ENCODE data around the gene TSACC. TPM values are rescaled to one million over a fixed set of nuclear protein-coding genes. Genes with fewer than 3 reads are reported as not detected.

TSACC gene
- polyA plus RNA-seq, 3 donors: 0.67 TPM; not detected in 2

- Mint-ChIP-seq H3K4me3 (no peak overlapping the region), H3K4me1 (peaks cover 10% of the 10 kb centered on the region), H3K27me3 (ENCODE audit: low read depth in 3 of 3) (peaks cover 22 to 35% (median 24%) of the 10 kb centered on the region in 3 donors), H3K9me3 (peaks cover 0 to 15% (median 2%) of the 10 kb centered on the region in 7 donors), H3K27ac (no peak overlapping the region), H3K36me3 (no peaks in the 10 kb centered on the region)
- no peak overlapping the region for H3K27ac ChIP-seq (ENCODE audit: low read depth in 1 of 2, low read length in 2 of 2)
- 98% methylated on average over 3 of the region's 9 CpGs for WGBS (ENCODE audit: insufficient coverage)
- H3K27me3 ChIP-seq (ENCODE audit: control insufficient read depth in 2 of 2, insufficient read depth in 2 of 2, low read length in 2 of 2): peaks cover 4 to 22% of the 10 kb centered on the region in 2 donors
- peaks cover 0 to 6% of the 10 kb centered on the region in 2 donors for H3K4me1 ChIP-seq (ENCODE audit: control insufficient read depth in 1 of 2, insufficient read depth in 2 of 2, low read length in 2 of 2)
- TF ChIP-seq CTCF (IDR thresholded peaks at IDR 0.05): no peak
- intact Hi-C loops (cut with micrococcal nuclease): no loop called here
- H4K20me1 ChIP-seq (ENCODE audit: insufficient read depth, low read length): no peaks in the 10 kb centered on the region
- H3K4me2 ChIP-seq (replicated peaks; ENCODE audit: extremely low read depth, low read length, poor library complexity, severe bottlenecking): no peak overlapping the region
- no peak overlapping the region for H3K4me3 ChIP-seq (replicated peaks in 1 of 3; ENCODE audit: low read depth in 2 of 3, low read length in 3 of 3)
- no peak overlapping the region for H2AFZ ChIP-seq (ENCODE audit: insufficient read depth, low read depth, low read length, poor library complexity, severe bottlenecking)
- H3K9ac ChIP-seq (ENCODE audit: insufficient read depth, low read length, poor library complexity, severe bottlenecking): no peak overlapping the region
- no peaks in the 10 kb centered on the region for H3K79me2 ChIP-seq (ENCODE audit: insufficient read depth, low read length)
- H3K9me3 ChIP-seq (replicated peaks in 1 of 2; ENCODE audit: control insufficient read depth in 1 of 2, insufficient read depth in 1 of 2, low read length in 2 of 2): no peaks in the 10 kb centered on the region
- no peaks in the 10 kb centered on the region for H3K36me3 ChIP-seq (replicated peaks in 1 of 2; ENCODE audit: control insufficient read depth in 1 of 2, insufficient read depth in 2 of 2, low read length in 2 of 2)
- DNase-seq: no peak
Observed at GRCh38 chr1:156394082-156394481, 55.8 kb downstream of the TSACC start.

- H3K36me3 Mint-ChIP-seq: no peaks in the 10 kb centered on the region
- peaks cover 0 to 13% of the 10 kb centered on the region in 2 donors for H3K27me3 ChIP-seq (ENCODE audit: control insufficient read depth in 2 of 2, insufficient read depth in 2 of 2, low read length in 2 of 2)
- H3K4me3 ChIP-seq (replicated peaks in 1 of 3; ENCODE audit: low read depth in 2 of 3, low read length in 3 of 3): no peak overlapping the region
- H2AFZ ChIP-seq (ENCODE audit: insufficient read depth, low read depth, low read length, poor library complexity, severe bottlenecking): no peak overlapping the region
- peaks cover 0 to 6% of the 10 kb centered on the region in 2 donors for H3K4me1 ChIP-seq (ENCODE audit: control insufficient read depth in 1 of 2, insufficient read depth in 2 of 2, low read length in 2 of 2)
- no peak overlapping the region for H3K27ac ChIP-seq (ENCODE audit: low read depth in 1 of 2, low read length in 2 of 2)
- peaks cover 10% of the 10 kb centered on the region for H3K4me1 Mint-ChIP-seq
- H3K9ac ChIP-seq (ENCODE audit: insufficient read depth, low read length, poor library complexity, severe bottlenecking): no peak overlapping the region
- H3K4me3 Mint-ChIP-seq: no peak overlapping the region
- WGBS (ENCODE audit: insufficient coverage): 100% methylated on average over 4 of the region's 16 CpGs
- H3K36me3 ChIP-seq (replicated peaks in 1 of 2; ENCODE audit: control insufficient read depth in 1 of 2, insufficient read depth in 2 of 2, low read length in 2 of 2): no peaks in the 10 kb centered on the region
- no peaks in the 10 kb centered on the region for H3K9me3 ChIP-seq (replicated peaks in 1 of 2; ENCODE audit: control insufficient read depth in 1 of 2, insufficient read depth in 1 of 2, low read length in 2 of 2)
- intact Hi-C loops (cut with micrococcal nuclease): no loop called here
- no peak overlapping the region for H3K4me2 ChIP-seq (replicated peaks; ENCODE audit: extremely low read depth, low read length, poor library complexity, severe bottlenecking)
- TF ChIP-seq CTCF (IDR thresholded peaks at IDR 0.05): peak; percentile 25
- peaks cover 0 to 17% (median 2%) of the 10 kb centered on the region in 7 donors for H3K9me3 Mint-ChIP-seq
- H3K79me2 ChIP-seq (ENCODE audit: insufficient read depth, low read length): no peaks in the 10 kb centered on the region
- H4K20me1 ChIP-seq (ENCODE audit: insufficient read depth, low read length): no peaks in the 10 kb centered on the region
- peak overlapping the region in 2 of 7 donors; percentile 16 to 38 for H3K27ac Mint-ChIP-seq
- DNase-seq: peak in 2 of 3 donors; percentile 16 to 30
- H3K27me3 Mint-ChIP-seq (ENCODE audit: low read depth in 3 of 3): peaks cover 15 to 31% (median 21%) of the 10 kb centered on the region in 3 donors
Observed at GRCh38 chr1:156394835-156395461, 56.6 kb downstream of the TSACC start.

Other genes with a start within 250 kb of the TSACC start
- gene LMNA, start 223.8 kb upstream of the TSACC start, polyA plus RNA-seq: 10 to 100 TPM; 16.5 to 45.5 (median 24.7) TPM
- gene SEMA4A, start 184.9 kb upstream of the TSACC start, polyA plus RNA-seq: 100 to 1,000 TPM in 2 of 3 donors, 10 to 100 TPM in 1; 72.3 to 121 (median 116) TPM
- gene SLC25A44, start 144.4 kb upstream of the TSACC start, polyA plus RNA-seq: 10 to 100 TPM; 17.1 to 28.8 (median 24.1) TPM
- 10 to 100 TPM; 83.7 to 90.4 (median 86.1) TPM for gene PMF1, start 125.5 kb upstream of the TSACC start, polyA plus RNA-seq
- gene BGLAP, start 96.3 kb upstream of the TSACC start, polyA plus RNA-seq: 1 to 10 TPM in 1 of 3 donors, not detected in 2; 2.2 TPM
- 1 to 10 TPM in 1 of 3 donors, not detected in 2; 7.7 TPM for gene PAQR6, start 90.5 kb upstream of the TSACC start, polyA plus RNA-seq
- gene SMG5, start 55.7 kb upstream of the TSACC start, polyA plus RNA-seq: 10 to 100 TPM in 1 of 3 donors, 1 to 10 TPM in 2; 4.4 to 72.4 (median 7.0) TPM
- 10 to 100 TPM in 1 of 3 donors, 1 to 10 TPM in 2; 1.2 to 12.0 (median 1.4) TPM for gene TMEM79, start 54.2 kb upstream of the TSACC start, polyA plus RNA-seq
- gene GLMP, start 42.8 kb upstream of the TSACC start, polyA plus RNA-seq: 10 to 100 TPM; 24.3 to 59.6 (median 34.7) TPM
- gene VHLL, start 39.2 kb upstream of the TSACC start, polyA plus RNA-seq: not detected
- gene CCT3, start 234 bp upstream of the TSACC start, polyA plus RNA-seq: 10 to 100 TPM; 65.3 to 97.3 (median 94.8) TPM
- gene RHBG, start 30.7 kb downstream of the TSACC start, polyA plus RNA-seq: under 1 TPM in 1 of 3 donors, not detected in 2; 0.08 TPM
- gene MEF2D, start 162.2 kb downstream of the TSACC start, polyA plus RNA-seq: 10 to 100 TPM in 1 of 3 donors, 1 to 10 TPM in 2; 4.5 to 66.4 (median 8.0) TPM
- gene IQGAP3, start 234.0 kb downstream of the TSACC start, polyA plus RNA-seq: under 1 TPM in 2 of 3 donors, not detected in 1; 0.03 to 0.24 TPM
- gene TTC24, start 241.2 kb downstream of the TSACC start, polyA plus RNA-seq: under 1 TPM in 2 of 3 donors, not detected in 1; 0.14 to 0.31 TPM

Data from CD14-positive monocyte (primary cell).